SK-N-SH (cell line): ENCODE results near the gene ASCL5. TPM values are rescaled to one million over a fixed set of nuclear protein-coding genes. Genes with fewer than 3 reads are reported as not detected.

Experiments used
- CTCF ChIA-PET: fragments of 300-600, 350-600 bp; formaldehyde crosslinking; extraction: SDS; loops from one replicate; lab custom pipeline; 2021; lab: Yijun Ruan, JAX
- POLR2A ChIA-PET: fragments of 350-600 bp; sonication (Branson Sonifier 250); formaldehyde crosslinking; extraction: SDS; loops from one replicate; lab custom pipeline; 2020; ENCODE audit warnings: antibody characterized with exemption, inconsistent platforms; lab: Yijun Ruan, JAX
- DNase-seq: peaks from one replicate; pipeline ENCODE4 v3.0.0; 2012
- H2AFZ ChIP-seq: fragments of 200-600 bp; sonication (generic); 2 replicates; pipeline ENCODE4 v1.8.1; 2016; ENCODE audit warnings: antibody characterized with exemption, mild to moderate bottlenecking, low read depth
- H3F3A ChIP-seq: fragments of 200-600 bp; sonication (generic); replicated peaks from 2 replicates; pipeline ENCODE3; 2016; ENCODE audit warnings: antibody characterized with exemption, mild to moderate bottlenecking; ENCODE audit not compliant: insufficient read depth
- H3K27ac ChIP-seq, 2 experiments: fragments of 200-500 bp in 1 of 2; fragments of 200-600 bp in 1 of 2; sonication (Bioruptor generic) in 1 of 2; sonication (generic), shearing (Covaris generic) in 1 of 2; 2 replicates each; pipeline versions ENCODE4 v1.5.1 to v1.6.1; 2014 to 2016; ENCODE audit warnings: low read depth in 2 of 2, inconsistent platforms in 1 of 2, low read length in 1 of 2, mild to moderate bottlenecking in 1 of 2, mixed read lengths in 1 of 2
- H3K27me3 ChIP-seq: fragments of 200-600 bp; sonication (generic), shearing (Covaris generic); 2 replicates; pipeline ENCODE4 v1.6.1; 2016; ENCODE audit warnings: mixed run types; ENCODE audit not compliant: insufficient read depth
- H3K36me3 ChIP-seq, 2 experiments: fragments of 200-500 bp in 1 of 2; fragments of 200-600 bp in 1 of 2; sonication (Bioruptor generic) in 1 of 2; sonication (generic) in 1 of 2; replicated peaks in 1 of 2; 2 replicates each; pipeline versions ENCODE3 to v1.5.1; 2014 to 2016; ENCODE audit warnings: low read length in 1 of 2, mild to moderate bottlenecking in 1 of 2; ENCODE audit not compliant: insufficient read depth in 2 of 2, control insufficient read depth in 1 of 2
- H3K4me1 ChIP-seq, 2 experiments: fragments of 200-500 bp in 1 of 2; fragments of 200-600 bp in 1 of 2; sonication (Bioruptor generic) in 1 of 2; sonication (generic), shearing (Covaris generic) in 1 of 2; 2 replicates each; pipeline versions ENCODE4 v1.5.1 to v1.6.1; 2014 to 2016; ENCODE audit warnings: low read depth in 1 of 2, low read length in 1 of 2, mixed run types in 1 of 2; ENCODE audit not compliant: insufficient read depth in 2 of 2, control insufficient read depth in 1 of 2
- H3K4me2 ChIP-seq: fragments of 200-600 bp; sonication (generic), shearing (Covaris generic); 2 replicates; pipeline ENCODE4 v1.6.1; 2017; ENCODE audit warnings: mixed run types
- H3K4me3 ChIP-seq, 2 experiments: fragments of 200-500 bp in 1 of 2; fragments of 200-600 bp in 1 of 2; sonication (Bioruptor generic) in 1 of 2; sonication (generic), shearing (Covaris generic) in 1 of 2; 2 replicates each; pipeline versions ENCODE4 v1.5.1 to v1.8.1; 2014 to 2016; ENCODE audit warnings: low read depth in 2 of 2, inconsistent platforms in 1 of 2, low read length in 1 of 2, mild to moderate bottlenecking in 1 of 2, mixed read lengths in 1 of 2, moderate library complexity in 1 of 2
- H3K79me2 ChIP-seq: fragments of 200-600 bp; sonication (generic); 2 replicates; pipeline ENCODE4 v1.8.1; 2017; ENCODE audit warnings: mild to moderate bottlenecking; ENCODE audit not compliant: insufficient read depth
- H3K9ac ChIP-seq: fragments of 200-600 bp; sonication (generic); 2 replicates; pipeline ENCODE4 v1.6.1; 2017; ENCODE audit warnings: mixed run types
- H3K9me2 ChIP-seq: fragments of 200-600 bp; sonication (generic); 2 replicates; pipeline ENCODE4 v1.6.1; 2017; ENCODE audit warnings: mixed run types
- H3K9me3 ChIP-seq: fragments of 200-600 bp; sonication (generic); 2 replicates; pipeline ENCODE4 v1.6.1; 2017; ENCODE audit warnings: mixed run types, mild to moderate bottlenecking, moderate library complexity
- H4K20me1 ChIP-seq: fragments of 200-600 bp; sonication (generic); 2 replicates; pipeline ENCODE4 v1.6.1; 2017; ENCODE audit warnings: mild to moderate bottlenecking, mixed run types; ENCODE audit not compliant: insufficient read depth
- CHD2 ChIP-seq: fragments of 150-350 bp; IDR thresholded peaks from 2 replicates; pipeline ENCODE4 v1.6.1; 2018; ENCODE audit warnings: low read length; ENCODE audit not compliant: partially characterized antibody
- CTCF ChIP-seq: fragments of 200-600 bp; sonication (generic); IDR thresholded peaks from 2 replicates; pipeline ENCODE4 v1.6.1; 2017; ENCODE audit warnings: antibody characterized with exemption, mild to moderate bottlenecking, moderate library complexity
- EZH2phosphoT487 ChIP-seq: fragments of 200-600 bp; sonication (generic); IDR thresholded peaks from 2 replicates; pipeline ENCODE4 v1.6.1; 2017; ENCODE audit warnings: low read depth, mixed run types, mild to moderate bottlenecking, antibody characterized with exemption, moderate library complexity, borderline replicate concordance
- FOSL2 ChIP-seq: IDR thresholded peaks from 2 replicates; pipeline ENCODE4 v1.4.0; 2012; ENCODE audit warnings: low read depth, mild to moderate bottlenecking, moderate library complexity, borderline replicate concordance
- FOXJ3 ChIP-seq: sonication (generic); formaldehyde crosslinking; IDR thresholded peaks from 2 replicates; pipeline ENCODE4 v1.5.1; 2020; ENCODE audit warnings: mild to moderate bottlenecking, missing genetic modification reagents
- FOXM1 ChIP-seq: IDR thresholded peaks from 2 replicates; pipeline ENCODE4 v1.4.0; 2012; ENCODE audit warnings: low read depth, mild to moderate bottlenecking
- GATA2 ChIP-seq: sonication (generic); formaldehyde crosslinking; IDR thresholded peaks from 2 replicates; pipeline ENCODE4 v1.5.0; 2020; ENCODE audit warnings: mild to moderate bottlenecking, missing genetic modification reagents
- IRF3 ChIP-seq: fragments of 150-350 bp; IDR thresholded peaks from 2 replicates; pipeline ENCODE4 v1.6.1; 2016; ENCODE audit warnings: mild to moderate bottlenecking, low read depth, low read length
- MAX ChIP-seq: IDR thresholded peaks from 2 replicates; pipeline ENCODE4 v1.4.0; 2012; ENCODE audit warnings: low read depth
- MEF2A ChIP-seq: IDR thresholded peaks from 2 replicates; pipeline ENCODE4 v1.4.0; 2012; ENCODE audit warnings: low read depth, borderline replicate concordance
- NFIC ChIP-seq: IDR thresholded peaks from 2 replicates; pipeline ENCODE4 v1.4.0; 2012; ENCODE audit warnings: borderline replicate concordance
- PBX3 ChIP-seq: IDR thresholded peaks from 2 replicates; pipeline ENCODE4; 2012
- POLR2AphosphoS5 ChIP-seq: IDR thresholded peaks from 2 replicates; pipeline ENCODE4 v1.6.1; 2012; ENCODE audit warnings: low read depth, low read length
- REST ChIP-seq: IDR thresholded peaks from 2 replicates; pipeline ENCODE4 v1.6.1; 2012; ENCODE audit warnings: mild to moderate bottlenecking, low read depth, low read length, moderate library complexity
- RXRA ChIP-seq: IDR thresholded peaks from 2 replicates; pipeline ENCODE4 v1.4.0; 2012; ENCODE audit warnings: low read depth, mild to moderate bottlenecking, borderline replicate concordance
- SIN3A ChIP-seq: IDR thresholded peaks from 2 replicates; pipeline ENCODE4 v1.6.1; 2012; ENCODE audit warnings: low read depth, mild to moderate bottlenecking, low read length, moderate library complexity, borderline replicate concordance
- SMC3 ChIP-seq: IDR thresholded peaks from 2 replicates; pipeline ENCODE4 v1.6.1; 2012; ENCODE audit warnings: low read depth, low read length, improper control_type of control experiment
- ZBTB33 ChIP-seq: IDR thresholded peaks from 2 replicates; pipeline ENCODE4 v1.4.0; 2012; ENCODE audit warnings: low read depth, borderline replicate concordance
- WGBS: methylation state at CpG from one replicate; pipeline ENCODE4 v1.1.6; 2017; ENCODE audit warnings: low lambda C conversion rate; 5-methylcytosine and 5-hydroxymethylcytosine counted together
- polyA plus RNA-seq, 3 experiments: library from polyadenylated mRNA; depleted of rRNA; stranded (reverse); fragments of >200 nt; gene quantifications; 2 replicates each; pipeline ENCODE4 v1.2.3, GENCODE V29; 2012

ASCL5 gene
- polyA plus RNA-seq, 1 of the 3 experiments (the other 2 are of a cell fraction) = not detected

- ChIA-PET POLR2A (no interaction called here), CTCF (interaction anchor here (1.2 to 2.0 kb wide), 3 partner anchors 9 to 468 kb away, joined by 3 to 6 read pairs (median 3); no protein-coding TSS in a partner anchor)
- Histone ChIP-seq H3K27ac (no peak overlapping the region), H3K79me2 (no peaks in the 10 kb centered on the region), H3K27me3 (peaks cover 23% of the 10 kb centered on the region; the same call in 1 of the 2 replicates), H3K4me1 (no peaks in the 10 kb centered on the region), H2AFZ (no peak overlapping the region), H3K9me3 (no peaks in the 10 kb centered on the region), H3K4me3 (no peak overlapping the region), H3K4me2 (no peak overlapping the region), H4K20me1 (no peaks in the 10 kb centered on the region), H3F3A (no peaks in the 10 kb centered on the region), H3K36me3 (no peaks in the 10 kb centered on the region), H3K9ac (no peak overlapping the region), H3K9me2 (no peaks in the 10 kb centered on the region)
- TF ChIP-seq EZH2phosphoT487 = no peak
- no peak for TF ChIP-seq PBX3
- no peak for TF ChIP-seq POLR2AphosphoS5
- no peak for TF ChIP-seq IRF3
- no peak for TF ChIP-seq ZBTB33
- TF ChIP-seq FOSL2 = no peak
- TF ChIP-seq SIN3A = no peak
- TF ChIP-seq SMC3 = no peak
- no peak for TF ChIP-seq MEF2A
- TF ChIP-seq GATA2 (CRISPR knock-in tag) = no peak
- TF ChIP-seq CTCF = no peak
- TF ChIP-seq FOXJ3 (CRISPR knock-in tag) = no peak
- no peak for TF ChIP-seq REST
- no peak for TF ChIP-seq RXRA
- no peak for TF ChIP-seq CHD2
- no peak for TF ChIP-seq MAX
- TF ChIP-seq FOXM1 = no peak
- no peak for TF ChIP-seq NFIC
- WGBS = 61% methylated on average over 5 of the region's 5 CpGs
- no peak for DNase-seq
Measured at GRCh38 chr1:201089596-201089995, 37.4 kb downstream of the ASCL5 start.
